Measurements from ENCODE around the gene GIN1.
"Not testable (repeated sequence)": the region's sequence is repeated elsewhere in the genome, so short reads cannot be mapped to it uniquely, and the experiment has no call there.

GIN1 gene, protein sequence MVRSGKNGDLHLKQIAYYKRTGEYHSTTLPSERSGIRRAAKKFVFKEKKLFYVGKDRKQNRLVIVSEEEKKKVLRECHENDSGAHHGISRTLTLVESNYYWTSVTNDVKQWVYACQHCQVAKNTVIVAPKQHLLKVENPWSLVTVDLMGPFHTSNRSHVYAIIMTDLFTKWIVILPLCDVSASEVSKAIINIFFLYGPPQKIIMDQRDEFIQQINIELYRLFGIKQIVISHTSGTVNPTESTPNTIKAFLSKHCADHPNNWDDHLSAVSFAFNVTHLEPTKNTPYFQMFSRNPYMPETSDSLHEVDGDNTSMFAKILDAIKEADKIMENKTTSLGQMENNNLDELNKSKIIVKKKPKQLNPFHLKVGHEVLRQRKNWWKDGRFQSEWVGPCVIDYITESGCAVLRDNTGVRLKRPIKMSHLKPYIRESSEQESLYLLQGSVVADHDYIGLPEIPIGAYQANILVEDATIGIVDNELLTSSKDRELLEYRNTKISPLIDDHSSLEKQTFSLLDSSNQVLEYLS

GRCh38 chr5:103119765-103120606 is at the start of gene GIN1, which contains the start of gene PPIP5K2:
Gene GIN1 (minus strand): TSS chr5:103120138. CDS start chr5:103108707, 11,431 bp downstream.
Gene PPIP5K2 (plus strand): TSS chr5:103120301. CDS start chr5:103129590, 9,289 bp downstream.
- peak; percentile 97 for DNase-seq

DNA sequence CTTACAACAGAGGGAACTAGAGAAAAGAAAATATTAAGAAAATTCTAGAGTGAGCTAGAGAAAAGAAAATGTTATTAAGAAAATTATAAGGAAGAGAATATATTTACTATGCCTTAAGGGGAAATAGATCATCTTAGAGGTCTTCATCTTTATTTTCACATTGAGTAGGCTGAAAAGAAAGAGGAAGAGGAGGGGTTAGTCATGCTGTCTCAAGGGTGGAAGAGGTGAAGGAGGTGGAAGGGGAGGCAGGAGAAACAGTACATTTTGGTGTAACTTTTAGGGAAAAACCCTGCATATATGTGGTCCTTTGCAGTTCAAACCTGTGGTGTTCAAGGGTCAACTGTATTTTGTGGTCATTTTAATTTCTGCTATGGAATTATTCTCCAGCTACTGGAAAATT is 46.8 kb upstream of the GIN1 start:
- DNase-seq, result no peak

DNA sequence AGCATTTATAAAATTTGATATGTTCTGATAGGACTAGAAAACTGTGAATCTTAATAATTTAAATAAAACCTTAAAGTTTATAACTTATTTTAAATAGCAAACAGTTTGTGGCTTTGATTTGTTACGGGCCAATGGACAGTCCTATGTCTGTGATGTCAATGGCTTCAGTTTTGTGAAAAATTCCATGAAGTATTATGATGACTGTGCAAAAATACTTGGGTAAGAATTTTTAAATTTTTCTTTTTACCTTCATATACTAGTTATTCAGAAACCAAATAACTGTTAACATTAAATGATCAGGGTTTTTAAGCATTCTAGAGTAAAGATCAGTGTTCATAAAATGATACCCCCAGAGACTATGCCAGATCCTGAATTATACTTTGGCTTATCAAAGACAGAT is 31.2 kb upstream of the GIN1 start:
- DNase-seq, result no peak

DNA sequence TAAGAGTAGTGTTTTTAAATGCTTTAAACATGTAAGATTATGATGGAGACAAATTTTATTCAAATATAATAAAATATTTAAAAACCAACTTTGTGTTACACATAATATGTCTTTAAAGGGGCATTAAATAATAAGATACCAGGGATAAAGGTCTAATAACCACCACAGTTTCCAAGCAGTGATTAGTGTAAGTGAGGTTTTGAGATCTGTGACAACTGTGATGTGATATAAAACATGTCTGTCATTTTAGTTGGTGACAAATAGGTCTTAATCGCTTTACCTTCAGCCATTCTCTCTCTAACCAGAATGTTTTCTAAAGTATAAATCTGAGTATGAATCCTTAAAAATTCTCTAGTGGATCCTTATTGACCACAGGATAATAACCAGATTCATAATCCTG is 28.3 kb upstream of the GIN1 start:
- no peak for DNase-seq

- no peak for DNase-seq
Measured at GRCh38 chr5:103145196-103145595, 25.3 kb upstream of the GIN1 start.

DNA sequence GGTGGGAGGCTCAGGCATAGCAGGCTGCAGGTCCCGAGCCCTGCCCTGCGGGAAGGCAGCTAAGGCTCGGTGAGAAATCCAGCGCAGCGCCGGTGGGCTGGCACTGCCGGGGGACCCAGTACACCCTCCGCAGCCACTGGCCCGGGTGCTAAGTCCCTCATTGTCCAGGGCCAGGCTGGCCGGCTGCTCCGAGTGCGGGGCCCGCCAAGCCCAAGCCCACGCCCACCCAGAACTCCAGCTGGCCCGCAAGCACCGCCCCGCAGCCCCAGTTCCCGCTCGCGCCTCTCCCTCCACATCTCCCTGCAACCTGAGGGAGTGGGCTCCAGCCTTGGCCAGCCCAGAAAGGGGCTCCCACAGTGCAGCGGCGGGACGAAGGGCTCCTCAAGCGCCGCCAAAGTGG is 22.2 kb upstream of the GIN1 start:
- not testable (repeated sequence) for DNase-seq

DNA sequence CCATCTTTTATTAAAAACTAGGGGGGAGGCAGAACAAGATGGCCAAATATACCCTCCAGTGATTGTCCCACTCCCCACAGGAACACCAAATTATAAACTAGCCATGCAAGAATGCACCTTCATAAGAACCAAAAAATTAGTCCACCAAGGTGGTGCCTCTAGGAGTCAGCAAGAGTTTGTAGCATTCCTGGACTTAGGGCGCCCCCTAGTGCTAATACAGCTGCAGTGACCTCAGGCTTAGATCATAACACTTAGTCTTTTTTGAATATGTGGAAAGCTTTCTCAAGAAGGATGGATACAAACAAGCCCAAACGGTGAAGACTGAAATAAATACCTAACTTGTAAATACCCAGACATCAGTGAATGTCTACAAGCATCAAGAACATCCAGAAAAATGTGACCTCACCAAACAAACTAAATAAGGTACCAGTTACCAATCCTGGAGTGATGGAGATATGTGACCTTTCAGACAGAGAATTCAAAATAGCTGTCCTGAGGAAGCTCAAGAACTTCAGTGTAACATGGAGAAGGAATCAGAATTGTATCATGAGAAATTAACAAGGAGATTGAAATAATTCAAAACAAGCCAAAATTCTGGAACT is 19.4 kb upstream of the GIN1 start:
- DNase-seq, result peak; percentile 76

DNA sequence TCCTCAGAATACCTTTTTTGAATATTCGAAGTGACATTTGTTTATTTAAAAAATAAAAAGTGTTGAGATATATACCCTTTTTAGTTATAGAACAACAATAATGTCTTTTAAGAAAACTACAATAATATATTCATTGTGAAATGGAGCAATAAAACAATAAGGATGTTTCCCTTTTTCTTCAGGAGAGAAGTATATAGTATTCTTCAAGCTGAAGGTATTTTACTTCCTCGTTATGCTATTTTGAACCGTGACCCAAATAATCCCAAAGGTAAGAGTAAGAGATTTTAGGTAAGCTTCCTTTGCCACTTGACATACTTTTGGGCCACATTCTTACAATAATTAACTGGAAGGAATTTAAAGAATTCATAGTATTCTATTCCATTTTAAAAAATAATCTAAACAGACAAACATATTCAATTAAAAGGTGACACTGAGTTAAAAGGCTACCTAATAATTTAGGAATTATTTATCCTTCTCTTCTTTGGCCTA is 18.3 kb upstream of the GIN1 start:
- no peak for DNase-seq

DNA sequence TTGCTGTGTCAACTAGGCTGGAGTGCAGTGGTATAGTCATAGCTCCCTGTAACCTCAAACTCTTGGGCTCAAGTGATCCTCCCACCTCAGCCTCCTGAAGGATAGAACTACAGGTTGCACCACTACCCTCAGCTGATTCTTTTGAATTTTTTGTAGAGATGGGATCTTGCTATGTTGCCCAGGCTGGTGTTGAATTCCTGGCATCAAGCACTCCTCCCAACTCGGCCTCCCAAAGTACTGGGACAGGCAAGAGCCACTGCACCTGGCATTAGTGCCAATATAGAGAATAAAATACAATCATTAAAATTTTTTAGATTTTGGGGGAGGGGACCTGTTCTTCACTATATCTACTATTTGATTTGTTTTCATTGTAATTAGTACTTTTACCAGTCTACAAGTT is 15.5 kb upstream of the GIN1 start:
- no peak for DNase-seq

GRCh38 chr5:103133231-103133630 is 13.3 kb upstream of the GIN1 start:
- DNase-seq, result no peak

GRCh38 chr5:103132684-103133083 is 12.7 kb upstream of the GIN1 start:
- DNase-seq, result no peak

GRCh38 chr5:103128202-103128601 is 8.3 kb upstream of the GIN1 start:
- DNase-seq, result no peak

GRCh38 chr5:103127292-103127817 is 7.4 kb upstream of the GIN1 start:
- no peak for DNase-seq

GRCh38 chr5:103126557-103126956 is 6.6 kb upstream of the GIN1 start:
- DNase-seq, result no peak

GRCh38 chr5:103122242-103122641 is 2.3 kb upstream of the GIN1 start:
- no peak for DNase-seq

DNA sequence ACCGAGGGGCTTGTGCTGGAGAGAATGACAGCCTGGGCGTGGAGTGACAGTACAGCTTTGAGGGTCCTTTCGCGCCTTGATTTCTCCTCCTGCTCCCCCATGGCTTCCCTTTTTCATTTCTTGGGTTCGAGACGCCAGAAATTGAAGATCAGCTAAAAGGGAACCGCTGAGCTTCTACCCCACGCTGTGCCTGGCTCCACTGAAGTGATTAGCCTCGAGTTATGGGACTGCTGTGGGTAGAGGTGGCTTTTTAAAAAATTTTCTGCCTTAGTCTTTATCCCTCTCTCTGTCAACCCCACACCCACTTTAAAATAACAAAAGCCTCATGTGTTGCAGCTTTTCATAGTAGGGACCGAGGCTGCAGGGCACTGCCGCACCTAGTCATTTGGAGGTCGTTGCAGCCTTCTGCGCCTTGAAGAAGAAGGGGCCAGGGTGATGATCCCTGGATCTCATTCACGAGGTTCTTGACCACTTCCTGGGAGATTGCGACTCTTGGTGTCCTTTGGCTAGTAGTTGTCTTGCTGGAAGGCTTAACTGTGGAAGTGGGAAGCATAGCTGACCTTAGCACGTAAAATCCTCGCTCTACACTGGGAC is 766 bp upstream of the GIN1 start:
- DNase-seq, result peak; percentile 27

DNA sequence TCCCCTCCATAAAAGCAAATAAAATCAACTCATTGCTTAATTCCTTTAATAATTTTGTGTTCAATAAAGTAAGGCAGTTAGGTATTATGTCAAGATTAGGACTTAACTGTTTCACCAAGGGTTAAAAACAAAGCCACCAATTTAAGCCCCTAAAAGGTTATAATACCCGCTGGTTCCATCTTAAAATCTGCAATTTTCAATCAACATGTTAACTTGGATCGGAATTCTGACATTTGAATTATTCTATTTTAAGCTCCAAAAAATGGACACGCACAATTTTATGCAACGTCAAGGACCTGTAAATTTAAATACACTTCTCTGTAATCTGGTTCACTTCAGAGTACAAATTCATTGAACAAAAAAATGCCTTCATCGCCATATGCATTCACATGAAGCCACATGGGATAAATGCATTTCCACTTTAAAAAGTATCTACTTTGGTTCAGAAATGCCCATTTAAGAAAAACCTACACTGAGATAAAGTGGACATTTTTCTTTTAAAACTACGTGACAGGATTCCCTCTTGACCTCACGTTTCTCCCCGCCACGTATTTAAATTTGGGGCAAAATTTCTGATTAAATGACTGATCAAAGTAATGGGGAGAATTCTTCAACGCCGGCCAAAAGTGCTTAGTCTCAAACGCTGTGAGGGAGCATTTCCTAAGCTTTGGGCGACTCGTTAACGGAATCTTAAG is 721 bp downstream of the GIN1 start:
- peak; percentile 41 for DNase-seq

- DNase-seq, result no peak
Measured at GRCh38 chr5:103117471-103117991, 2.4 kb downstream of the GIN1 start.

GRCh38 chr5:103114440-103114839 is 5.5 kb downstream of the GIN1 start:
- no peak for DNase-seq

DNA sequence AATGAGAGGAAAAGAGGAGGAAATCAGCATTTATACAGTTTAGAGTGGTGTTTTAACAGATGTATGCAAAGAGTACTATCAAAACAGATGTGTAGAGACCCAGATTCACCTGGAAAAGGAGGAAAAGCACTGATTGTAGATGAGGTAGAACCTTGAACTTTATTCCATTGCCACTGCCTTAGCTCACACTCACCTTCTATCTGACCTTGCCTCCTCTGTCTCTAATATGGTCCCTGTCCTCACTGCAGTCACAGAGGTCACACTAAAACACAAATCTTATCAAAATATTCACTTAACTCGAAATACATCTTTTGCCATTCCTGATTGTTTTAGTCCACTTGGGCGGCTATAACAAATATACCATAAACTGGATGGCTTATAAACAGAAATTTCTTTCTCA is 7.0 kb downstream of the GIN1 start:
- DNase-seq, result no peak

DNA sequence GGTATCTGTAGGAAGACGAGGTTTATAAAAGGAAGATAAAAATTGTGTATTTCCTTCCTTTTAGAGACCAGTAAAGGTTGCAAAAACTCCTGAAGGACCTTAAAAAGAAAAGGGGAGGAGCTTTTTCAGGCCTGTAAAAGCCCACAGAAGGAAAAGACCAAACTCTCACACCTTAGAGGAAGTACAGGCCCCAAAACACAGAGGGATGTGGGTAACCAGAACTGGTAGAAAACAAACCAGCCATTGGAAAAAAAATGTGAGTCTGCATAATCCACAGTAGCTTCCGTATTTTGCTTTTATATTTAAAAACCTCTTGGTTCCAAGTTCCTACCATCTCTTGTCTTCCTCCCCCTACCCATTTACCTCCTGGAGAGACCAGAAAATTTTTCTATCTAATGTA is 8.5 kb downstream of the GIN1 start:
- DNase-seq, result no peak

- no peak for DNase-seq
Measured at GRCh38 chr5:103110403-103110802, 9.5 kb downstream of the GIN1 start.

Data from NCI-H82 (cell line).